GM21737 (cell line): Measurements from ENCODE around the gene WIPF3.

Source experiments
- ATAC-seq: cut with Tn5 transposase; IDR thresholded peaks from one replicate; pipeline ENCODE4 v1.9.1; 2021; ENCODE audit warnings: mild to moderate bottlenecking, moderate library complexity; ENCODE audit not compliant: unreplicated experiment

The WIPF3 gene

DNA sequence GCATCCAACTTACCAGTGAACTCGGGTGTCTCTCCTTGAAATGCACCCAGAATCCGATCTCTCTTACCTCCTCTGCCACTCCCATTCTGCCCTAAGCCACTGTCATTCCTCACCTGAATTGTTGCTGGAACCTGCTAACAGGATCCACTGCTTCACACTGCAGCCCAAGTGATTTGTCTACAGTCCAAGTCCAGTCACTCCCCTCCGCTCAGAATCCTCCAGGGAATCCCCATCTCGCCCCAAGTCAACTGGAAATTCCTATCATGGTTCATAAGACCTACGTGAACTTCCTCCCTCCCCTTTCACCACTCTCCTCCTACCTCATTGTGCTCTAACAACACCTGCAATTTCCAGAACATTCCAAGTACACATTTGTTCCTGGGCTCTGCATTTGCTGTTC is 92.0 kb downstream of the WIPF3 start:
- no peak for ATAC-seq

DNA sequence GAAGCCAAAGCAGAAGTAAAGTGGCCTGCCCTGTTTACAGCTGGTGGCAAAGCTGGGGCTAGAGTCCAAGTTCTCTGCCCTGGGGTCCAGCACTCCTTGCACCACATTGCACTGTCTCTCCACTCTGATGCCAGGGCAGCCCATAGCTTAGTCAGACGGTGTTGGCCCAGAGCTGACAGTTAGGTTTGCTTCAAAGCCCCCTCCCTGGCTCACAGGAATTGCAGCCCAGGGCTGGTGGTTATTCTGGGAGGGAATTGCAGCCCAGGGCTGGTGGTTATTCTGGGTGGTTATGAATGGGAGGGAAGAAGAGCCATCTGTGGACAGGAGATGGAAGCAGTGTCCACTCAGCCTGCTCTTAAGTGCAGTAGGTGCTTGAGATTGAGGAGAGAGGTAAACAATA is 94.4 kb downstream of the WIPF3 start:
- ATAC-seq: no peak

DNA sequence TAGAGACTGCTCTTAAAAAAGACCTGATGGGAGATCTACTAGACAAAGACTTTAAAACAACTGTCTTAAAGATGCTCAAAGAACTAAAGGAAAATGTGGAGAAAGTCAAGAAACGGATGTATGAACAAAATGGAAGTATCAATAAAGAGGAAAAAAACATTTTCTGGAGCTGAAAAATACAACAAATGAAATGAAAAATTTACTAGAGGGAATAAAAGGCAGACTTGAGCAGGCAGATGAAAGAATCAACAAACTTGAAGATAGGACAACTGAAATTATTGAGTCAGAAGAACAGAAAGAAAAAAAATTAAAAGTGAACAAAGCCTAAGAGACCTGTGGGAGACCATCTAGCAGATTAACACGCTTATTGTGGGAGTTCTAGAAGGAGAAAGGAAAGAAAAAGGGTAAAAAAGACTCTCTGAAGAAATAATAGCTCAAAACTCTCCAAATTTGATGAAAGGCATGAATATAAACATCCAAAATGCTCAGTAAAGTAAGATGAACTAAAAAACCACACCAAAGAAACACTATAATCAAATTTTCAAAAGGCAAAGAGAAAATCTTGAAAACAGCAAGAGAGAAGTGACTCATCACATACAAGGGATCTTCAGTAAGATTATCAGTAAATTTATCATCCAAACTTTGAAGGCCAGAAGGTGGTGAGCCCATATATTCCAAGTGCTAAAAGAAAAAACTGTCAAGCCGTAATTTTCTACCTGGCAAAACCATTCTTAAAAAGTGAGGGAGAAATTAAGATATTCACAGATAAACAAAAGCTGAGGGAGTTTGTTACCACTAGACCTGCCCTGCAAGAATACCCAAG is 100.1 kb downstream of the WIPF3 start:
- ATAC-seq: no peak

DNA sequence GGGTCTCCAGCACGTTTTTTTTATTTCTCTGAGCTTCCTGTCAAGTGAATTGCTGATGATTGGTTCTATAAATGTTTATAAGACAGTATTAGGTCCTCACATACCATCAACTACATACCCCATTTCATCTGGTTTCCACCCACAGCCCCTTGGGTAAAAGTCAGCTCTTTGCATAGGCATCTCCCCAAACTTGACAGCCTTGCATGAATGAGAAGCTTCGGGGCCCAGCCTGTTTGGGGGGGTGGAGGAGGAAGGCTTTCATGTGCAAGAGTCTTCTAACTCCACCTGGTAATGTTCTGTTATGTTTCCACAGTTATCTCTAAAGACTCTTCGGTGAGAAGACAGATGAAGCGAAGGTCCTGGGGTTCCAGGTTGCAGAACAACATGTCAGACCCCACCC is 107.9 kb downstream of the WIPF3 start:
- no peak for ATAC-seq

- ATAC-seq: no peak
These were observed 109.3 kb downstream of the WIPF3 start for GRCh38 chr7:29915481-29916215.

- no peak for ATAC-seq
These were observed 111.3 kb downstream of the WIPF3 start for GRCh38 chr7:29917641-29918040.

DNA sequence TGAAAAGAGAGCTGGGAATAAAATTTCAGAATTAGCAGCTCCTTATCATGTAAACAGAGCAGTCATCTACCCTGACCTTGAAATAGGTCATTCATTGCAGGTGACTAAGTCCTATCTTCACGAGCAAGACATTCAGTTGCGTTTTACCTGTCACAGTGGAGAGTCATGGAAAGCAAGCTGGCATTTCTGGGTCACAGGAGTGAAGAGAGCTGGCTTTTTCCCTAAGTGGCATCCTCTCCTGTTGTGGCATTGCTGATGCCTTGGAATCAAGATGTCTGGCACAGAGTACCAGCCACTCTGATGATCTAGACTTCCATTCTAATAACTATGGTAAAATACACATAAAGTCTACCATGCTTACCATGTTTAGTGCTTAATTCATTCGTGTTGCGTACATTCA is 112.5 kb downstream of the WIPF3 start:
- ATAC-seq: no peak

DNA sequence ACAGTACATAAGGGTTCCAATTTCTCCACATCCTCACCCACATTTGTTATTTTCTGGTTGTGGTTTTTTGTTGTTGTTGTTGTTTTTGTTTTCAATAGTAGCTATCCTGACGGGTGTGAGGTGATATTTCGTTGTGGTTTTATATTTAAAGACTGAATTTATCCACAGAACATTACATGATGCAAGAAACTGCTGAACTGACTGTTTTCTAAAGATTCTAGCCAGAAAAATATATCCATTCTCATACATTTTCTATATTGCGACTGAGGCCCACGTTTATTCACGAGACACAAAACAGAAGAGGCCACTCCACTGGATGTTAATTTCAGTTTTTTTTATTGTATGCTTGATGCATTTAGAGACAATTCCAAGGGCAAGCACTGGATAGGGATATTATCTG is 113.5 kb downstream of the WIPF3 start:
- ATAC-seq: no peak

- no peak for ATAC-seq
These were observed 114.2 kb downstream of the WIPF3 start for GRCh38 chr7:29920491-29920890.

DNA sequence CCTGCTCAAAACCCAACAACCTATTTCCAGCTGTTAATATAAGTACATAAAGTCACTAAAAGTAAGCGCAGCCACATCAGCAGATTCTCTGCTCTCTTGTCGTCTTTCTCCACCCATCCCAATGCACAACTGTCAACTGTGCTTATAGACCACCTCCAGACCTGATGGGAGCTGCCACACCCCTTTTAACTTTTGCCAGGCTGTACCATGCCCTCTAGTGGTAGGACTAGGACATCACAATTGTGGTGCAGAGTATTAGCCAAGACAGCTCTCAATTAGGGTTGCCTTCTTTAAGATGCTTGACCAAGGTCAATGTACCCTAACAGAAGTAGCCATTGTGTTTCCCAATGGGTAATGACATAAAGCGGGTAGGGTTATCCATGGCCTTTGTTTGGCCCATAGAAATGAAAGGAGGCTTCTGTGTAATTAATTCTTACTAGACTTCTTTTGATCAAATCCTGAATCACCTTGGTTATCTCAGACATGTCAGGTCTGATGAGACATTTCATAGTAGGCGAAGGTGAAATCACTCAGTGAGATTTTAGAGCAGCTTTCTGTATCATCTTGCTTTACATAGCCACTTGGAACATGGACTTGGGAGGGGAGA is 115.2 kb downstream of the WIPF3 start:
- peak; percentile 71 for ATAC-seq

DNA sequence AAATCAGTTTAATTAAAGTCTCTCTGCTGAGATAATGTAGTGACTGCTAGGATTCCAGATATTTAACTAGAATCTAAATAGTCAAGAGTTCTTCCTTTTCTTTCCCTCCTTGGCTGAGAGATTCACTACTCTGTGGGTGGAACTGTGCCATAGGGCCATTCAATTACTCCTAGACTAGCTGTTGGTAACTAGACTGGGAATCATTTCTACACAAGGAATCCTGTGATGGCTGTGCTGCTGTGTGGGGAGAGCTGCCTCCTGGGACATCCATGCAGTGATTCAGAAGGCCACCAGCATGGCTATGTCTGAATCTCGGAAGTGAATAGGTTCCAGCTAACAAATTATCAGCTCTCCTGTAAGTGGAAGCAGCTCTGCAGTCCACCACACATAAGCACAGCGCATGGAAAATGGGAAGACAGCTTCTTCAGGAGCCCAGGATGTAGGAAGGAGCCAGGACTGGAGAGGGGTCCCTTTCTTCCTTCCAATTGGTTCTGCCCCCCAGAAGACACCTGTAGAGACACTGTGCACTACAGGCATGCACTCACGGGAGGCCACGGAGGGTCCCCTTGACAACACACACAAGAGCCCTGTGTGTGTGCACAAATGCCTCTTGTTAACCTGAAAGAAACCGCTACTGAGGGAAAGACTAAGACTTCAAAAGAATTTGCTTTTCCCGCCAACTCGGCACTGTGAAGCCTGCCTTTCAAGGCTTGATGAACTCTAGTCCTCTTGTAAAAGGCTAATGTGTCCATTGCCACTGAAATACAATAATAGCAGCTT is 116.8 kb downstream of the WIPF3 start:
- ATAC-seq: no peak

- no peak for ATAC-seq
These were observed 117.7 kb downstream of the WIPF3 start for GRCh38 chr7:29924006-29924405.

GRCh38 chr7:29924684-29925083 is 118.4 kb downstream of the WIPF3 start:
- ATAC-seq: no peak

- ATAC-seq: no peak
These were observed 119.9 kb downstream of the WIPF3 start for GRCh38 chr7:29926216-29926615.

GRCh38 chr7:29926741-29927140 is 120.4 kb downstream of the WIPF3 start:
- no peak for ATAC-seq

DNA sequence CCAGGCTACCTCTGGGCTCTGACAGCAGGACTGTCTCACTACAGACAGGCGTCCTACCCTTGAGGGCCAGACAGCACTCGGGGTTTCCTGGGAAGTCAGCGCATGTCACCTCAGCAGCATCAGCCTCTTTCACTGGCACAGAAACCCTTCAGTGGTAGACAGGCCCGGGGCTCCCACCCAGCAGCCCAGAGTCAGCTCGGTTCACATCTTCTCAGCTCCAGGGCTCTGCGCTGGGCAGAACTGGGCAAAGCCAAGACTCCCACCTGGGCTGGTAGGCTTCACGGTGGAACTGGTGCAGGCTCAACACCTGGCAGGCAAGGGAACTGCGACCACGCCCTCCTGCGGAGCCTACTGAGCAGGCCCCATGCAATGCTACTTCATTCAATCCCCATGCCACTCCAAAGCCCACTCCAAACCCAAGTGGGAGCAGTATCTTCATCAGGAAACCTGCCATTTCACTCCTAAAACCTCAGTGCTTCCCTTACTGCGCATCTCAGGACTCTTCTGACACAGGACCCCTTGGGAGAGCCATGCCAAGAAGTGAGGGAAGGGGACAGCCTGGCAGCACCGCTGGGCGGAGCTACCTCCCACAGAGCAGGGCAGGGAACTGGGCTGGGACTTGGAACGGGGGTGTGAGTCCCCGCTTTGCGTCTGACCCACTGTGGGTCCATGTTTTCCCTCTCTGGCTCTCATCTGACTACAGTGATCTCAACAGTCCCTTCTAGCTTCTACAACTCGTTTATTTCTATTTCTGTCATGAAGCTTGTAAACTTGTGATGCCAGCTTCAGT is 122.9 kb downstream of the WIPF3 start:
- no peak for ATAC-seq

GRCh38 chr7:29935111-29935510 is 128.8 kb downstream of the WIPF3 start:
- ATAC-seq: no peak

- no peak for ATAC-seq
These were observed 130.8 kb downstream of the WIPF3 start for GRCh38 chr7:29937132-29937531.

DNA sequence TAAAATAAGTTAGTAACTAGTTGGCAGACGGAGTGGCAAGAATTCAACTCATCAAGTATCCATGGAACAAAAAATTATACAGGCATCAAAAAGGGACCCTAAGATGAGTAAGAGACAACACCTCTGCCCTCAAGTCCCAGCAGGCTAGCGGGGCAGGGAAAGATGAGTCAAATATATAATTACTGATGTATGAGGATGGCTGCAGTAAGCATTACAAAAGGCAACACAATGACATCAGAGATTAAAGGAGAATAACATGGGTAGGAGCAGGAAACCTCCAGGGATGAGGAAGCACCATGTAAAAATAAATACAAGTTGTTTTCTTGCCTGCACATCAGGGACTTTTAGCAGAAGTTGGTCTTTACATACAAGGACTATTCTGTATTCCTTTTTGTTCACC is 133.9 kb downstream of the WIPF3 start:
- ATAC-seq: no peak

- no peak for ATAC-seq
These were observed 139.0 kb downstream of the WIPF3 start for GRCh38 chr7:29945259-29945809.
